Mesendoderm (in vitro differentiated cells): ENCODE results near the gene SLC22A7.

Experiments used
- DNase-seq: peaks from one replicate; pipeline ENCODE4 v3.0.0; 2013
- H2AK5ac ChIP-seq: 2 replicates; pipeline ENCODE4 v1.6.1; 2013; ENCODE audit warnings: low read length, inconsistent platforms
- H2BK120ac ChIP-seq: 2 replicates; pipeline ENCODE4 v1.6.1; 2013; ENCODE audit warnings: low read depth, mild to moderate bottlenecking, low read length, moderate library complexity, mixed read lengths
- H2BK15ac ChIP-seq: replicated peaks from 2 replicates; pipeline ENCODE4 v1.6.1; 2013; ENCODE audit warnings: low read depth, mild to moderate bottlenecking, moderate library complexity
- H2BK5ac ChIP-seq: 2 replicates; pipeline ENCODE4 v1.6.1; 2013; ENCODE audit warnings: low read length, inconsistent platforms
- H3K18ac ChIP-seq: 2 replicates; pipeline ENCODE4 v1.6.1; 2013; ENCODE audit warnings: mild to moderate bottlenecking, low read length, mixed read lengths
- H3K23ac ChIP-seq: one replicate; pipeline ENCODE4 v1.6.1; 2013; ENCODE audit warnings: low read length
- H3K27ac ChIP-seq: 2 replicates; pipeline ENCODE4 v1.5.1; 2013; ENCODE audit warnings: low read depth, mild to moderate bottlenecking, inconsistent platforms, low read length, moderate library complexity
- H3K27me3 ChIP-seq: 2 replicates; pipeline ENCODE4 v1.6.1; 2013; ENCODE audit warnings: low read length, control low read depth, mild to moderate bottlenecking, inconsistent platforms; ENCODE audit not compliant: insufficient read depth, poor library complexity
- H3K36me3 ChIP-seq: 2 replicates; pipeline ENCODE4 v1.6.1; 2013; ENCODE audit warnings: low read length, inconsistent platforms; ENCODE audit not compliant: control insufficient read depth, insufficient read depth
- H3K4ac ChIP-seq: one replicate; pipeline ENCODE4 v1.6.1; 2013; ENCODE audit warnings: low read depth, mild to moderate bottlenecking, low read length, moderate library complexity
- H3K4me1 ChIP-seq: 2 replicates; pipeline ENCODE4 v1.6.1; 2013; ENCODE audit warnings: low read depth, low read length, inconsistent platforms; ENCODE audit not compliant: control insufficient read depth
- H3K4me2 ChIP-seq: 2 replicates; pipeline ENCODE4 v1.6.1; 2013; ENCODE audit warnings: low read length
- H3K4me3 ChIP-seq: 2 replicates; pipeline ENCODE4 v1.5.1; 2013; ENCODE audit warnings: mild to moderate bottlenecking, low read length
- H3K56ac ChIP-seq: one replicate; pipeline ENCODE4 v1.6.1; 2013; ENCODE audit warnings: low read length
- H3K79me1 ChIP-seq: 2 replicates; pipeline ENCODE4 v1.6.1; 2013; ENCODE audit warnings: low read length, inconsistent platforms
- H3K79me2 ChIP-seq: 2 replicates; pipeline ENCODE4 v1.6.1; 2013; ENCODE audit warnings: mild to moderate bottlenecking, low read length; ENCODE audit not compliant: control insufficient read depth, insufficient read depth
- H3K9ac ChIP-seq: 2 replicates; pipeline ENCODE4 v1.6.1; 2013; ENCODE audit warnings: low read length, inconsistent platforms
- H4K5ac ChIP-seq: one replicate; pipeline ENCODE4 v1.6.1; 2013; ENCODE audit warnings: low read length
- H4K8ac ChIP-seq: one replicate; pipeline ENCODE4 v1.6.1; 2013; ENCODE audit warnings: low read depth, mild to moderate bottlenecking, control low read depth, low read length, moderate library complexity
- whole genome bisulfite sequencing: extraction: QIAGEN DNeasy Blood & Tissue Kit; methylation state at CpG from one replicate; pipeline ENCODE4 v1.1.7; 2013; ENCODE audit warnings: low lambda C conversion rate, missing lambda C conversion rate; ENCODE audit not compliant: insufficient coverage; ENCODE audit errors: extremely low coverage; 5-methylcytosine and 5-hydroxymethylcytosine counted together

The SLC22A7 gene

GRCh38 chr6:43308101-43308989 is 10.3 kb downstream of the SLC22A7 start, which contains the start of gene CRIP3:
CRIP3 (minus strand) TSS chr6:43308826; CDS start chr6:43308792, 34 bp downstream.
- peaks cover 3% of the 10 kb centered on the region for H3K4me1 ChIP-seq
- H3K4ac ChIP-seq: no peak within 1 kb of the TSS
- no peak within 1 kb of the TSS for H2AK5ac ChIP-seq
- no peak within 1 kb of the TSS for H4K8ac ChIP-seq
- no peaks in the 10 kb centered on the region for H3K79me1 ChIP-seq
- no peak within 1 kb of the TSS for H2BK5ac ChIP-seq
- no peaks in the 10 kb centered on the region for H3K79me2 ChIP-seq
- peak within 1 kb of the TSS; percentile 81 for H3K56ac ChIP-seq
- H3K23ac ChIP-seq: no peak within 1 kb of the TSS
- H3K18ac ChIP-seq: no peak within 1 kb of the TSS
- peak within 1 kb of the TSS; percentile 88 for H4K5ac ChIP-seq
- DNase-seq: peak; percentile 82
- no peak within 1 kb of the TSS for H2BK15ac ChIP-seq
- no CpG with 5 or more reads among the region's 39 CpGs for WGBS
- no peak within 1 kb of the TSS for H2BK120ac ChIP-seq
- H3K4me3 ChIP-seq: peak within 1 kb of the TSS; percentile 32
- peak within 1 kb of the TSS; percentile 72 for H3K9ac ChIP-seq
- no peak within 1 kb of the TSS for H3K27ac ChIP-seq
- H3K4me2 ChIP-seq: peak within 1 kb of the TSS; percentile 84
- H3K36me3 ChIP-seq: no peaks in the 10 kb centered on the region
- no peaks in the 10 kb centered on the region for H3K27me3 ChIP-seq

GRCh38 chr6:43308990-43309477 is 11.0 kb downstream of the SLC22A7 start:
- H4K8ac ChIP-seq: no peak overlapping the region
- H3K79me2 ChIP-seq: no peaks in the 10 kb centered on the region
- no peak overlapping the region for H2BK15ac ChIP-seq
- H3K23ac ChIP-seq: no peak overlapping the region
- peak overlapping the region; percentile 72 for H3K9ac ChIP-seq
- no peak overlapping the region for H2BK120ac ChIP-seq
- no peak overlapping the region for H2AK5ac ChIP-seq
- WGBS: no CpG with 5 or more reads among the region's 9 CpGs
- peaks cover 3% of the 10 kb centered on the region for H3K4me1 ChIP-seq
- H3K56ac ChIP-seq: peak overlapping the region; percentile 81
- H3K4me2 ChIP-seq: peak overlapping the region; percentile 84
- no peak overlapping the region for H3K4ac ChIP-seq
- peak overlapping the region; percentile 88 for H4K5ac ChIP-seq
- no peak overlapping the region for H3K27ac ChIP-seq
- H3K4me3 ChIP-seq: peak overlapping the region; percentile 32
- no peaks in the 10 kb centered on the region for H3K79me1 ChIP-seq
- H2BK5ac ChIP-seq: no peak overlapping the region
- no peak for DNase-seq
- H3K18ac ChIP-seq: no peak overlapping the region
- H3K36me3 ChIP-seq: no peaks in the 10 kb centered on the region
- H3K27me3 ChIP-seq: no peaks in the 10 kb centered on the region

- Histone ChIP-seq H2BK120ac (no peak overlapping the region), H2BK15ac (no peak overlapping the region), H3K27me3 (no peaks in the 10 kb centered on the region), H3K27ac (no peak overlapping the region), H2AK5ac (no peak overlapping the region), H4K5ac (no peak overlapping the region), H2BK5ac (no peak overlapping the region), H4K8ac (no peak overlapping the region), H3K79me1 (no peaks in the 10 kb centered on the region), H3K4me2 (no peak overlapping the region), H3K9ac (no peak overlapping the region), H3K4me3 (no peak overlapping the region), H3K56ac (no peak overlapping the region), H3K4ac (no peak overlapping the region), H3K79me2 (no peaks in the 10 kb centered on the region), H3K18ac (no peak overlapping the region), H3K23ac (no peak overlapping the region), H3K4me1 (peaks cover 3% of the 10 kb centered on the region), H3K36me3 (no peaks in the 10 kb centered on the region)
- DNase-seq: no peak
- WGBS: no CpG with 5 or more reads among the region's 2 CpGs
Measured at GRCh38 chr6:43310134-43310533, 12.1 kb downstream of the SLC22A7 start.

- Histone ChIP-seq H3K56ac (no peak overlapping the region), H4K8ac (no peak overlapping the region), H3K27ac (no peak overlapping the region), H3K4me1 (peaks cover 3% of the 10 kb centered on the region), H4K5ac (no peak overlapping the region), H3K79me2 (no peaks in the 10 kb centered on the region), H2AK5ac (no peak overlapping the region), H3K36me3 (no peaks in the 10 kb centered on the region), H3K4me2 (no peak overlapping the region), H2BK120ac (no peak overlapping the region), H3K79me1 (no peaks in the 10 kb centered on the region), H3K27me3 (no peaks in the 10 kb centered on the region), H3K4ac (no peak overlapping the region), H3K18ac (no peak overlapping the region), H3K9ac (no peak overlapping the region), H3K4me3 (no peak overlapping the region), H2BK15ac (no peak overlapping the region), H3K23ac (no peak overlapping the region), H2BK5ac (no peak overlapping the region)
- no peak for DNase-seq
Measured at GRCh38 chr6:43310624-43311023, 12.6 kb downstream of the SLC22A7 start.

GRCh38 chr6:43311666-43312065 is 13.6 kb downstream of the SLC22A7 start:
- peaks cover 3% of the 10 kb centered on the region for H3K4me1 ChIP-seq
- H2BK120ac ChIP-seq: no peak overlapping the region
- no peaks in the 10 kb centered on the region for H3K27me3 ChIP-seq
- no peaks in the 10 kb centered on the region for H3K79me1 ChIP-seq
- no peak overlapping the region for H3K4ac ChIP-seq
- H3K27ac ChIP-seq: no peak overlapping the region
- H3K56ac ChIP-seq: no peak overlapping the region
- no peak for DNase-seq
- no peak overlapping the region for H3K4me3 ChIP-seq
- no peaks in the 10 kb centered on the region for H3K79me2 ChIP-seq
- H3K36me3 ChIP-seq: no peaks in the 10 kb centered on the region
- WGBS: no CpG with 5 or more reads among the region's 3 CpGs
- no peak overlapping the region for H4K5ac ChIP-seq
- no peak overlapping the region for H3K4me2 ChIP-seq
- no peak overlapping the region for H2BK5ac ChIP-seq
- no peak overlapping the region for H3K9ac ChIP-seq
- no peak overlapping the region for H3K18ac ChIP-seq
- no peak overlapping the region for H2BK15ac ChIP-seq
- H4K8ac ChIP-seq: no peak overlapping the region
- no peak overlapping the region for H3K23ac ChIP-seq
- no peak overlapping the region for H2AK5ac ChIP-seq
